ENCODE results near the gene SRGAP3.

SRGAP3 gene

DNA sequence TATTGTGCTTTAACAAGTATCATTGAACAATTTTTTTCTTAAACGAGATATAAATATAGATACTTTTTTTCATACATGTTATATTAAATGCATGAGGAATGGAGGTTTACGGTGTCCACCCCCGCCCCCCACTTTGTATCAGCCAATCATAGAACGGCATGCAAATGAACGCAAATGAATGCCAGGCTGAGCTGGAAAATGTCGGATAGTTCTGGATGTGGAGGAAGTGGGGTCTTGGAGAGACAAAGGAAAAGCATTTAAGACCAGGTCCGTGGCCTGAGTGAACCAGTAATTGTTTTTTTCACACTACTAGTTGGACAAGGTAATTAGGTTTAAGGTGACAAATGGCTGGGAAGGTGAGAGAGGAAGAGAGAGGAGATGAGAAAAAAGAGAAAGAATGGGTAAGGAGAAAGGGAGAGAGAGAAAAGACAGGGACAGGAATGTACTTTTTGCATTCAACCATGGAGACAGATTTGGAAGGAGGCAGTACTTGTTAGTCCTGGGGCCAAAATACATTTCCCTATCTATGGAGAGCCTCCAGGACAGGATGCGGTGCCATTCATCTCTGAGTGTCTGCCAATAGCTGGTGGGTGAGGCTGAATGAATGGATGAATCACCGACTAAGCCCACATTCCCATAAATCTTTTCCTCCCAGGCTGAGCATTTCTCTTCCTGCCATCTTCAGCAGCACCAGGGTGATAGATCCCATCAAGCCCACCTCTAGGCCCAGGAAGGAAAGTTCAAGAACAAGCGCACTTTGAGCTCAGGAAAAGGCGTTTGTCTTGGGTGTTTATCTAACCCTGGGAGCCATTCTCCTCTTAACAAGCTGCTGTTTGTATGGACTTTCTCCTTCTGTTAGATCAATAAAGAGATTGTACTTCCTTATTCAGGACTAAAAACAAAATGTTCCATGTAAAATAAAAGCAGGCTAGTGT is 284.7 kb downstream of the SRGAP3 start:
- no peak for DNase-seq (ENCODE audit: low spot score)

DNA sequence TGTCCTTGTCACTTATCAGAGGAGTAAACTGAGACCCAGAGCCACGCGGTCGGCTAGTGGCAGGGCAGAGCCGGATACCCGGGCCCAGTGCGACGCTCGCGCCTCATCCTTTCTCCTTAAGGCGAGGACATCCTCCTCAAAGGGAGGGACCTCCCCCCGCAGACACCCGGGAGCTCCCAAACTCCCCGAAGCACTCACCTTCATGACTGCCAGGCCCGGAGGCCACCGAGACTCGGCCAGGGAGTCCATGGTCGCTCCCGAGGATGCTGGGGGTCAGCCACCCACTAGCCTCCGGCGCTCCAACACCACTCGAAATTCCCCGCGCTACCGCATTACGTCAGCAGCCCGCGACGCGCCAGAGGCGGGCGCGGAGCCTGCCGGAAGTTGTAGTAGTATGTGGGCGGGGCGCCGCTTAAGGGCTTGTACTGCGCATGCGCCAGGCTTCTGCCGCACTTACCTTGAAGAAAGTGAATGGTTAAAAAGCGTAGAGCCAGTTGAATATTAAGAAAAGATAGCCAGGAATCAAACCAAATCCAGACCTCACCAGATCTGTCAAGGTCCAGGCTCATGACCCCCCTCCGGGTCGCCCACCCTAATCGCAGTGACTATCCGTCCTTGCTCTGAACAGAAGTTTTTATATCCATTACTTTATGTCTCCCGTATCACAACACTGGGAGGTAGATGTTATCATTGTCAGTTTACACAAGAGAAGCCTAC is 286.2 kb downstream of the SRGAP3 start, which contains the start of gene RAD18:
RAD18 (minus strand) TSS at position 336 of the 717 bp plus-strand sequence; CDS start at position 249, 87 bp downstream.
- DNase-seq (ENCODE audit: low spot score) = peak; percentile 91

DNA sequence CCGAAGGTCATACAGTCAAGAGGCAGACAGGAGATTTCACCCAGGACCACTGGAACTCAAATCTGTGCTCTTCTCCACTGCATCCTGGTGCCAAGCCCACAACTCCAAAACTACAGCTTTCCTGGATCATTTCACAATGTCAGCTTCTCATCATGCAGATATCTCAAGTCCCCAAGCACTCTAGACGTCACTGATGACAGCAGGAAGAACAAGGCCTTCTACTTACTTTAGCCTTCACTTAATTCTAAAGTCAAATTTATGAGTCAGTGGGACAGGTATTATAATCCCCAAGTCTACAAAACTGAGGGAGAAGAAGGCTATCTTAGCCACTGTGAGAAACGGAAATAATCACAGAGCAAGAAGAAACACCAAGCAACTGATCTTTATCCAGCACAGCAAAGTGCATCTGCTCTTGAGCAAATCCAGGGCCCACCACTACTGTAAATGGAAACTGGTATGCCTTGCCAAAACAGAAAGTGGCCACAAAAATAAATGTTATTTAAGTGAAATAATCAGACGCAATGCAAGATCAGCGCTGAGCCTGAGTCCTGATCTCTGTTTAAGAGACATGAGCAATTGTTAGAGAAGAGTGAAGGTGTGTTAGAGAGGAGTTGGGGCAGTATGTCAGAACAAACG is 287.1 kb downstream of the SRGAP3 start:
- DNase-seq (ENCODE audit: low spot score) = no peak

DNA sequence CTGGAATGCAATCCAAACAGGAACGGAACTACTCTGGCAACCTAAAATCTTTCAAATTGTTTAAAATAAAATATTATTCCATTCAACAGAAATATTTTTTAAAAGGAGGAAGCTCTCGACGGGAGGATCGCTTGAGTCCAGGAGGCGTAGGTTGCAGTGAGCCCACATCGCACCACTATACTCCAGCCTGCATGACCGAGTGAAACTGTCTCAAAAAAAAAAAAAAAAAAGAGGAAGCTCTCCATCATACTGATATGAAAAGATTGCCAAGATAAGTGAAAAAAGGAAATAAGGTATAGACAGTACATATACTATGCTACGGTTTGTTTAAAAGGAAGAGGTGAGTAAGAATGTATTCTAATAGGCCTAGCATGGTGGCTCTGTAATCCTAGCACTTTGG is 289.8 kb downstream of the SRGAP3 start:
- no peak for DNase-seq (ENCODE audit: low spot score)

DNA sequence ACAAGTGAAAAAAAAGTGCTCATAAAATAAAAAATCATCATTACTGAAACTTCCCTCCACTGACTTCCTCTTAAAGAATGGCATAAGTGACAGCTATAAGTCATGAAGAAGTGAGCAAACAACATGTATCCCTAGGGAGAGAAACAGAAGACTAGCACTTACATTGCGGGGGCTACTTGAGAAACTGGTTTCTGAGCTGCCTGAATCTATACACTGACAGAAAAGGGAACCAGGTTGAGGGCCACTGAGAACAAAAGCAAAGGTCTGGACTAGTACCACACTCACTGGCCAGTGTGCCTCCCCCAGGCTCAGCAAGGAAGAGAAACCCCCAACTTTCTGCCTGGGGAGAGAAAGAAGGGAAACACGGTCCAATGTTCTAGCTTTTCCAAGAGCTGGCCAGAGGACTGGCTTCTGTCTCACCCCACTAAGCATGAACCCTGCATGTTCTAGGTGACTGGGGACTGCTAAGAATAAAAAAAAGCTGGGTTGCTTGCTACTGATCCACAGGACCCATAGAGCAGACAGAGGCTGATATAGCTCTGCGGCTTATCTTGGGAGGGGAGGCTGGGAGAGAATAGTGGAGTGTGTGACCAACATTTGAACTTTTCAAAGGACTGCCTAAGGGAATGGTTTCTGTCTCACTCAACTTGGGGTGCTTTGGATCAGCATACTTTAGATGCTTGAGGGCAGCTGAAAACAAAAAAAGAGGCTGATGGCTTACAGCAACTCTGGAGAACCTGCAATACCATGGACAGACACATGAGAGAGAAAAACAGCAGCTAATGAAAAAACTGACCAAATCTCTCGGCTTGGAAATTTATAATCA is 294.3 kb downstream of the SRGAP3 start:
- no peak for DNase-seq (ENCODE audit: low spot score)

DNA sequence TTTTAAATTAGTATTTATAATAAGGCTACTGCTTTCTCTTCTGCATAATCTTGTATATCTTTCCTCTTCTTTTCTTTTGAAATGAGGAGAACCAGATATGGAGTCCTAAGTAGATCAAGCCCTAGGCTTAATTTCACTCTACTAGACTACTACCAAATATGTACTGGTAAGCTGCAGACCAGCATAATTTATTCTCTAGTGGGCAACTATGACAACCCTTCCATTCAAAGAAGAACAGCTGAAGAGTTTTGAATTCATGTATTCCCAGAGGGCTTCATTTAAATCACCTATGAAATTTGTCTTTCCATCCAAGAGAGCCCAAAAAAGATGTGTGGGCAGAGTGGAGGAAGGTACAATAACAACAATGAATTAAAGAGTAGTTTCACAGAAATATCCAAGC is 296.1 kb downstream of the SRGAP3 start:
- DNase-seq (ENCODE audit: low spot score) = no peak

DNA sequence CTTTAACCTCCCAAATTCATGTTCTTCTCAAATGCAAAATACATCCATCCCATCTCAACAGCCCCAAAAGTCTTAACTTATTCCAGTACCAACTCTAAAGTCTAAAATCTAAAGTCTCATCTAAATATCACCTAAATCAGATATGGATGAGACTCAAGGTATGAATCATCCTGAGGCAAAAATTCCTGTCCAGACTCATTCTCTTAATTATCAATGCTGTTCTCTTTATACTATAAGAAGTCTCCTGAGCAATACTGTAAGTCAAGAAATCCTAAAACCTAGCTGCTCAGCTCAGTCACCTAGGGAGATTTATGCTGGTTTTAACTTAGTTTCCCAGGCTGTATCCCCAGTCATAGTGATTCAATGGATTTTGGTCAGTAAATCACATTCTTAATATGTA is 297.3 kb downstream of the SRGAP3 start:
- no peak for DNase-seq (ENCODE audit: low spot score)

DNA sequence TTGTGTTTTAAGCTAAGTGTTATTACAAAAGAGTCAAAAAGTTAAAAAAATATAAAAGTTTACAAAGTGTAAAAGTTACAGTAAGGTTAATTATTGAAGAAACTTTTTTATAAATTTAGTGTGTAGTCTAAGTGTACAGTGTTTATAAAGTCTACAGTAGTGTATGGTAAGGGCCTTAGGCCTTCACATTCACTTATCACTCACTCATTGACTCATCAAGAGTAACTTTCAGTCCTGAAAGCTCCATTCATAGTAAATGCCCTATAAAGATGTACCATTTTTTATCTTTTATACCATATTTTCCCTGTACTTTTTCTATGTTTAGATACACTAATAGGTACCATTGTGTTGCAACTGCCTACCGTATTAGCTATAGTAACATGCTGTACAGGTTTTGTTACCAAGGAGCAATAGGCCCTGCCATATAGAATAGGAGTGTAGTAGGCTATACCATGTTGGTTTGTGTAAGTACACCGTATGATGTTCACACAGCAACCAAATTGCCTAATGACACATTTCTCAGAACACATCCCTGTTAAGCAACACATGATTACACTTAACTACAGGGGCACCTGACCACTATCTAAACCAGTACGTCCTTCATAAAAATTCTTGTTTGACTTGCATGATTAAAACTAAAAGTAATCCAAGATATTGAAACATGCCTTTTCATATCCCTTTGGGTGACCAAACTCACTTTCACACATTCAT is 303.4 kb downstream of the SRGAP3 start:
- DNase-seq (ENCODE audit: low spot score) = no peak

DNA sequence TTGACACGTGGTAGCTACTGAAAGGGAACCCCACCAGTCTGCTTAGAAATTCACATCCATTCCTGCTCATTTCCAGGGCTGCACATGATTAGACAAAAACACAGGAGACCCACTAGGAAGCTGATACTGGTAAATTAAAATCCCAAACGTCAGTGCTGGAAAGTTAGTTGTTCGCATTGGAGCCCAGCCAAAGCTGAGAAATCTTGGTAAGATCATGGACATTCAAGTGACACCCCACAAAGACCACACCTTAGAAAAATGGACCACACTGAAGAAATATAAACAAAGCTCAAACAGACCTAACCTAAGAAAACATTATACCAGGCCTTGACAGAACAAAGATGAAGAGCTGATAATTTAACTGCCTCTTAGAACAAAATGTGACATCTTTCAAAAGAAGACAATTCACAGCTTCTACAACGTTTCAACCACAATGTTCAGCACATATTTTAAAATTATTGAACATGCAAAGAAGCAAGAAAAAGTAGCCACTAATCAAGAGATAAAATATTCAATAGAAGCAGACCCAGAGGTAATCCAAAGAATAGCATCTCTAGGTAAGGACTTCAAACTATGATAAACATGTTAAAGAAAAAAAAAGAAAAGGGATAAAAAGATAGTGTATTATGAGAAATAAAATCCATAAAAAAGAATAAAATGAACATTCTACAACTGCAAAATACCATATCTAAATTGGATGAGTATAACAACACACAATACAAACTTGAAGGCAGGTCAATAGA is 306.5 kb downstream of the SRGAP3 start:
- no peak for DNase-seq (ENCODE audit: low spot score)

DNA sequence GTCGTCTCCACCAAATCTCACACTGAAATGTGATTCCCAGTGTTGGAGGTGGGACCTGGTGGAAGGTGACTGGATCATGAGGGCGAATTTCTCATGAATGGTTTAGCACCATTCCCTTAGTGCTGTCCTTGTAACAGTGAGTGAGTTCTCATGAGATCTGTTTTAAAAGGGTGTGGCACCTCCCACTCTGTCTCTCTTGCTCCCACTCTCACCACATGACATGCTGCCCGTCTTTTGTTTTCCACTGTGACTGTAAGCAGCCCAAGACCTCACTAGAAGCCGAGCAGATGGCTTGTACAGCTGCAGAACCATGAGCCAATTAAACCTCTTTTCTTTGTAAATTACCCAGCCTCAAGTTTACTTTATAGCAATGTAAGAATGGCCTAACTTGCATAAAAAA is 307.3 kb downstream of the SRGAP3 start:
- no peak for DNase-seq (ENCODE audit: low spot score)

DNA sequence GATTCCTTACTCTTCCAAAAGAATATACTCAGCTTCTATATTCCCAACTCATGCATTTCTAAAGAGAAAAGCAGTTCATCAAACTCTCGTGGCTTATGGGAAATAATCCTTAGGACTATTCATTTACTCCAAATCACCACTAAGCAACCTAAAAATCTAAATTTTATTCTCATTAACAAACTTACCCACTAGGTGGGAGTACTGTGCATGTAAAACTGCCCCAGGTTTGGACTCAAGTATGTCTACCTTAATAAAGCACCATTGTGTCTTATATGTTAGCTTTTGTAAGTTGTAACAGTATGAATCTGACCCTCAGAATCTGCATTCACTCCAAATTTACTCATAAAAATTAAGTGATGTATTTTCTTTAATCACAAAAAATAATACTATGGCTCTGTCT is 311.4 kb downstream of the SRGAP3 start:
- DNase-seq (ENCODE audit: low spot score) = no peak

DNA sequence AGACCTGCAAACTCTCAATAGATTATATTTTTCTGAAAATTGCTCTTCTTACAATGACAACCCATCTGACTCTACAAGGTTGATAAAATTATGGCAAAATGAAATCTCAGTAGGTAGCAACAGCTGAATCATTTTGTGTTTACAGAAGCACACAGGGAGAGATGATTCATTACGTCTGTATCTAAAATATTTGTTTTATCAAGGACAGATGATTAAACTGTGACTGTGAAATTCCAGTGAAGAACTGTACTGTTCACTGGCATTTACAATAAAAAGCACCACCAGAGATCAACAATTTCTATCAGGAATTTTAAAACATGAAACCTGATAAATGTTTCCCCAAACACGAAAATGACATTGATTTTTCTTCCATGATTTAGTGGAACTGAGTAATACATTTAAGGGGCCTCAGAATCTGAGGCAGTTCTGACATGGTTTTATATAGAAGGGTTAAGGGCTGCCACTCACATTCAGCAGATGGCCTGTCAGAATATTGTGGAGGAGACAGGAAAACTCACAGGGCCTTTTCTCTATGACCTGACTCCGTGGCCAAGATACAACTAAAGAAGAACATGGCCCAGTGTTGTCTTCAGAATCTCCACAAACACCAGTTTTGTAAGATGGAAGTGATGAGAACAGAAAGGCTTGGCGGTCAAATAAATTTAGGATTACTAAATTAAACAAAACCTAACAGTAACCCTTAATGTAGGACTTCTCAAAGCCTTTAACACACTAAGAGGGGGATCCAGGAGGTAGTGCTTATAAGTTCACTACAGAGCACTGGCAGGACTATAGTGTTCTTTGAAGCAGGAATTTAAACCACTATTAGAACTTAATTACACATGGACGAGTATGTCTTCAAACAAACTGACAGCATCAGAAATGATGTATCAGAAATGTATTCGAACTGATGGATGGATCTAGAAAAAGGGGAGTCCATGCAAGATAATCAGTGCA is 312.1 kb downstream of the SRGAP3 start:
- DNase-seq (ENCODE audit: low spot score) = no peak

DNA sequence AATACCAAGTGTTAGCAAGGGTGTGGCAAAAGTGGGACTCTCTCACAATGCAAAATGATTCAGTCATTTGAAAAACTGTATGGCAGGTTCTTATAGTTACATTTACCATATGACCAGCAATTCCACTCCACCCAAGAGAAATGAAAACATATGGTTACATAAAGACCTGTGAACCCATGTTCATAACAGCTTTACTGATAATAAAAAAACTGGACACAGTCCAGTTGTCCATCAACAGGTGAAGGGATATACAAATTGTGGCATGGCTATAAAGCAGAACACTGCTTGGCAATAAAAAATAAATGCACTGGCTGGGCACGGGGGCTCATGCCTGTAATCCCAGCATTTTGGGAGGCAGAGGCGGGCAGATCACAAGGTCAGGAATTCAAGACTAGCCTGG is 316.9 kb downstream of the SRGAP3 start:
- no peak for DNase-seq (ENCODE audit: low spot score)

DNA sequence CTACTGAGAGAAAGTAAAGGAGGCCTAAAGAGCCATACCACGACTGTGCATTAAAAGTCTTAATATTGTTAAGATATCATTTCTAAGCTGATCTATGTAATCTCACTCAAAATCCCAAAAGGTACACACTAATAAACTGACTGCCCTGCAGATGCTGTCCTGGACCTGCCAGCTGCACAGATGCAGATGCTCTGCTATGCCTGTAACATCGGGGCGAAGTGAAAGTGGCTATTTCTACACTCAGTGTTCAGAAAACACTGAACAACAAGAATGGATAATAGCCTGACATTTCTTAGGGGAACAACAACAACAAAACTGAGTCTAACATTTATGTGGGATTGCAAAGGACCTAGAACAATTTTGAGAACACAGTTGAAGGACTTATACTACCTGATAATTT is 318.1 kb downstream of the SRGAP3 start:
- no peak for DNase-seq (ENCODE audit: low spot score)

Measured in CD4-positive, alpha-beta T cell treated with Interleukin-15 for 4 hours (primary cell).